Loucy (cell line): ENCODE measurements around the gene MARCHF6.

ENCODE experiments used
- EZH2phosphoT487 ChIP-seq: fragments of 200-600 bp; IDR thresholded peaks from 2 replicates; pipeline ENCODE4 v1.6.1; 2018; ENCODE audit warnings: antibody characterized with exemption, mild to moderate bottlenecking, moderate library complexity, borderline replicate concordance
- TF ChIP-seq, protein P1 (sequence below): fragments of 200-600 bp; sonication (generic); conservative IDR thresholded peaks from 2 replicates; pipeline ENCODE4 v1.5.1; 2014; ENCODE audit warnings: mild to moderate bottlenecking, antibody characterized with exemption, low read length

- TF ChIP-seq, protein P1, sequence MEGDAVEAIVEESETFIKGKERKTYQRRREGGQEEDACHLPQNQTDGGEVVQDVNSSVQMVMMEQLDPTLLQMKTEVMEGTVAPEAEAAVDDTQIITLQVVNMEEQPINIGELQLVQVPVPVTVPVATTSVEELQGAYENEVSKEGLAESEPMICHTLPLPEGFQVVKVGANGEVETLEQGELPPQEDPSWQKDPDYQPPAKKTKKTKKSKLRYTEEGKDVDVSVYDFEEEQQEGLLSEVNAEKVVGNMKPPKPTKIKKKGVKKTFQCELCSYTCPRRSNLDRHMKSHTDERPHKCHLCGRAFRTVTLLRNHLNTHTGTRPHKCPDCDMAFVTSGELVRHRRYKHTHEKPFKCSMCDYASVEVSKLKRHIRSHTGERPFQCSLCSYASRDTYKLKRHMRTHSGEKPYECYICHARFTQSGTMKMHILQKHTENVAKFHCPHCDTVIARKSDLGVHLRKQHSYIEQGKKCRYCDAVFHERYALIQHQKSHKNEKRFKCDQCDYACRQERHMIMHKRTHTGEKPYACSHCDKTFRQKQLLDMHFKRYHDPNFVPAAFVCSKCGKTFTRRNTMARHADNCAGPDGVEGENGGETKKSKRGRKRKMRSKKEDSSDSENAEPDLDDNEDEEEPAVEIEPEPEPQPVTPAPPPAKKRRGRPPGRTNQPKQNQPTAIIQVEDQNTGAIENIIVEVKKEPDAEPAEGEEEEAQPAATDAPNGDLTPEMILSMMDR: no peak
- TF ChIP-seq EZH2phosphoT487: no peak
Measured at GRCh38 chr5:10374046-10375022, 20.8 kb downstream of the MARCHF6 start.
